ENCODE data around the gene MECP2.
"Not testable (repeated sequence)": the region's sequence is repeated elsewhere in the genome, so short reads cannot be mapped to it uniquely, and the experiment has no call there.

MECP2 gene

GRCh38 chrX:153993079-153993478 is 104.4 kb downstream of the MECP2 start:
- DNase-seq (ENCODE audit: low read depth, low spot score), result no peak

- no peak for DNase-seq (ENCODE audit: low read depth, low spot score)
Observed at GRCh38 chrX:153992180-153992579, 105.3 kb downstream of the MECP2 start.

- no peak for DNase-seq (ENCODE audit: low read depth, low spot score)
Observed at GRCh38 chrX:153991013-153991580, 106.4 kb downstream of the MECP2 start.

- DNase-seq (ENCODE audit: low read depth, low spot score), result no peak
Observed at GRCh38 chrX:153989973-153990655, 107.4 kb downstream of the MECP2 start.

GRCh38 chrX:153988493-153988892 is 109.0 kb downstream of the MECP2 start:
- DNase-seq (ENCODE audit: low read depth, low spot score), result no peak

GRCh38 chrX:153984351-153985178 is 113.0 kb downstream of the MECP2 start:
- no peak for DNase-seq (ENCODE audit: low read depth, low spot score)

- no peak for DNase-seq (ENCODE audit: low read depth, low spot score)
Observed at GRCh38 chrX:153983321-153983801, 114.2 kb downstream of the MECP2 start.

GRCh38 chrX:153981771-153982533 is 115.6 kb downstream of the MECP2 start:
- DNase-seq (ENCODE audit: low read depth, low spot score), result no peak

- no peak for DNase-seq (ENCODE audit: low read depth, low spot score)
Observed at GRCh38 chrX:153981231-153981630, 116.3 kb downstream of the MECP2 start.

- DNase-seq (ENCODE audit: low read depth, low spot score), result not testable (repeated sequence)
Observed at GRCh38 chrX:153980394-153980793, 117.1 kb downstream of the MECP2 start.

- no peak for DNase-seq (ENCODE audit: low read depth, low spot score)
Observed at GRCh38 chrX:153974726-153975286, 122.7 kb downstream of the MECP2 start.

- DNase-seq (ENCODE audit: low read depth, low spot score), result no peak
Observed at GRCh38 chrX:153974003-153974725, 123.4 kb downstream of the MECP2 start.

GRCh38 chrX:153973127-153974002 is 124.2 kb downstream of the MECP2 start:
- DNase-seq (ENCODE audit: low read depth, low spot score), result no peak

GRCh38 chrX:153972368-153973126 is 125.0 kb downstream of the MECP2 start, which contains the start of gene TMEM187:
TMEM187 (plus strand) TSS chrX:153972754; CDS start chrX:153982063, 9,309 bp downstream.
- no peak for DNase-seq (ENCODE audit: low read depth, low spot score)

All from iPS DF 19.7 (cell line).